HepG2 (cell line): Measurements from ENCODE around the gene CDK1. TPM values are rescaled to one million over a fixed set of nuclear protein-coding genes. Genes with fewer than 3 reads are reported as not detected.

ENCODE experiments used
- ASH2L ChIP-seq: fragments of 300-600, 200-600 bp; sonication (generic); IDR thresholded peaks from 2 replicates; pipeline ENCODE4 v1.7.0; 2017; ENCODE audit warnings: low read depth, mild to moderate bottlenecking, moderate library complexity, mixed read lengths, low read length; ENCODE audit not compliant: insufficient read length
- EEA1 ChIP-seq: sonication (generic); formaldehyde crosslinking; IDR thresholded peaks from 2 replicates; pipeline ENCODE4 v1.5.1; 2020; ENCODE audit warnings: mild to moderate bottlenecking, missing genetic modification reagents, borderline replicate concordance
- FOSL2 ChIP-seq: sonication (generic); formaldehyde crosslinking; IDR thresholded peaks from 2 replicates; pipeline ENCODE4 v1.4.0; 2020; ENCODE audit warnings: missing genetic modification reagents
- FOXK1 ChIP-seq: sonication (generic); formaldehyde crosslinking; IDR thresholded peaks from 2 replicates; pipeline ENCODE4 v1.4.0; 2020; ENCODE audit warnings: low read depth, missing genetic modification reagents, borderline replicate concordance
- GATAD1 ChIP-seq: IDR thresholded peaks from 2 replicates; pipeline ENCODE4 v1.6.1; 2016; ENCODE audit warnings: missing genetic modification reagents, missing compliant biosample characterization
- HCFC1 ChIP-seq: fragments of 150-350 bp; IDR thresholded peaks from 2 replicates; pipeline ENCODE4 v1.6.1; 2014; ENCODE audit warnings: low read depth, low read length
- HIVEP1 ChIP-seq: sonication (generic); formaldehyde crosslinking; IDR thresholded peaks from 2 replicates; pipeline ENCODE4 v1.4.0; 2020; ENCODE audit warnings: mild to moderate bottlenecking, missing genetic modification reagents
- KDM5A ChIP-seq: fragments of 200-600 bp; sonication (generic); IDR thresholded peaks from 2 replicates; pipeline ENCODE4 v1.7.0; 2018; ENCODE audit warnings: antibody characterized with exemption, mild to moderate bottlenecking, low read length, borderline replicate concordance
- KLF15 ChIP-seq: sonication (generic); formaldehyde crosslinking; IDR thresholded peaks from 2 replicates; pipeline ENCODE4 v1.8.1; 2023; ENCODE audit warnings: borderline replicate concordance, mild to moderate bottlenecking, inconsistent platforms, missing genetic modification reagents, mixed read lengths
- NBN ChIP-seq: fragments of 450-650 bp; conservative IDR thresholded peaks from 2 replicates; pipeline ENCODE4 v1.6.1; 2017
- POLR2A ChIP-seq, 2 experiments: IDR thresholded peaks; 2 replicates each; pipeline ENCODE4 v1.6.1; 2011; ENCODE audit warnings: low read depth in 2 of 2, low read length in 2 of 2, mild to moderate bottlenecking in 1 of 2, moderate library complexity in 1 of 2; ENCODE audit not compliant: insufficient read depth in 1 of 2
- RAD51 ChIP-seq: fragments of 450-650 bp; IDR thresholded peaks from 2 replicates; pipeline ENCODE4 v1.6.1; 2016; ENCODE audit warnings: borderline replicate concordance
- SETDB1 ChIP-seq: sonication (generic); formaldehyde crosslinking; IDR thresholded peaks from 2 replicates; pipeline ENCODE4 v1.5.1; 2020; ENCODE audit warnings: missing genetic modification reagents, mild to moderate bottlenecking, borderline replicate concordance
- TCF12 ChIP-seq, 2 experiments: fragments of 450-650 bp in 1 of 2; sonication (generic) in 1 of 2; formaldehyde crosslinking in 1 of 2; IDR thresholded peaks; 2 replicates each; pipeline versions ENCODE4 v1.6.1 to v1.8.0; 2017 to 2022; ENCODE audit warnings: antibody characterized with exemption in 1 of 2, mild to moderate bottlenecking in 1 of 2, missing genetic modification reagents in 1 of 2, moderate library complexity in 1 of 2
- THAP9 ChIP-seq: sonication (generic); formaldehyde crosslinking; IDR thresholded peaks from 2 replicates; pipeline ENCODE4; 2020; ENCODE audit warnings: missing genetic modification reagents, mild to moderate bottlenecking, borderline replicate concordance
- UBTF ChIP-seq: sonication (generic); formaldehyde crosslinking; IDR thresholded peaks from 2 replicates; pipeline ENCODE4 v1.4.0; 2020; ENCODE audit warnings: mild to moderate bottlenecking, missing genetic modification reagents
- ZBTB46 ChIP-seq: sonication (generic); formaldehyde crosslinking; IDR thresholded peaks from 2 replicates; pipeline ENCODE4 v1.4.0; 2020; ENCODE audit warnings: mild to moderate bottlenecking, missing genetic modification reagents, borderline replicate concordance
- ZNF124 ChIP-seq: sonication (generic); formaldehyde crosslinking; IDR thresholded peaks from 2 replicates; pipeline ENCODE4 v1.4.0; 2020; ENCODE audit warnings: missing genetic modification reagents
- ZNF160 ChIP-seq: sonication (generic); formaldehyde crosslinking; IDR thresholded peaks from 2 replicates; pipeline ENCODE4 v1.8.0; 2022; ENCODE audit warnings: mild to moderate bottlenecking, inconsistent platforms, missing genetic modification reagents
- ZNF337 ChIP-seq: sonication (generic); formaldehyde crosslinking; IDR thresholded peaks from 2 replicates; pipeline ENCODE4 v1.5.1; 2020; ENCODE audit warnings: missing genetic modification reagents, low read depth, mild to moderate bottlenecking, borderline replicate concordance
- ZNF430 ChIP-seq: sonication (generic); formaldehyde crosslinking; IDR thresholded peaks from 2 replicates; pipeline ENCODE4 v1.9.0; 2021; ENCODE audit warnings: mild to moderate bottlenecking, missing genetic modification reagents
- polyA plus RNA-seq, 8 experiments: library from polyadenylated mRNA; depleted of rRNA in 3 of 8; stranded (reverse) in 7 of 8; unstranded in 1 of 8; fragments of >200 nt; fragmentation: Illumina TruSeq in 4 of 8; extraction: Trizol in 4 of 8; gene quantifications; 2 replicates each; pipeline versions ENCODE4 v1.2.1 to v1.2.3, GENCODE V29; 2011 to 2016; ENCODE audit warnings: low read depth in 4 of 8, missing spikeins in 1 of 8, mixed read lengths in 1 of 8; ENCODE audit not compliant: insufficient read depth in 1 of 8
- total RNA-seq, 5 experiments: library from RNA; depleted of rRNA; stranded (reverse); fragments of >200 nt; fragmentation: Illumina TruSeq; extraction: Trizol; gene quantifications; 2 replicates each; pipeline ENCODE4 v1.2.3, GENCODE V29; 2016; ENCODE audit warnings: low read depth in 1 of 5
- TF ChIP-seq, protein P1 (sequence below): sonication (generic); formaldehyde crosslinking; IDR thresholded peaks from 2 replicates; pipeline ENCODE4 v1.4.0; 2020; ENCODE audit warnings: missing genetic modification reagents

The CDK1 gene
- total and polyA plus RNA-seq, 2 of the 13 experiments (the other 11 are each of a cell fraction or from before 2014, with no cell fraction given) = 42.6 to 132 TPM

DNA sequence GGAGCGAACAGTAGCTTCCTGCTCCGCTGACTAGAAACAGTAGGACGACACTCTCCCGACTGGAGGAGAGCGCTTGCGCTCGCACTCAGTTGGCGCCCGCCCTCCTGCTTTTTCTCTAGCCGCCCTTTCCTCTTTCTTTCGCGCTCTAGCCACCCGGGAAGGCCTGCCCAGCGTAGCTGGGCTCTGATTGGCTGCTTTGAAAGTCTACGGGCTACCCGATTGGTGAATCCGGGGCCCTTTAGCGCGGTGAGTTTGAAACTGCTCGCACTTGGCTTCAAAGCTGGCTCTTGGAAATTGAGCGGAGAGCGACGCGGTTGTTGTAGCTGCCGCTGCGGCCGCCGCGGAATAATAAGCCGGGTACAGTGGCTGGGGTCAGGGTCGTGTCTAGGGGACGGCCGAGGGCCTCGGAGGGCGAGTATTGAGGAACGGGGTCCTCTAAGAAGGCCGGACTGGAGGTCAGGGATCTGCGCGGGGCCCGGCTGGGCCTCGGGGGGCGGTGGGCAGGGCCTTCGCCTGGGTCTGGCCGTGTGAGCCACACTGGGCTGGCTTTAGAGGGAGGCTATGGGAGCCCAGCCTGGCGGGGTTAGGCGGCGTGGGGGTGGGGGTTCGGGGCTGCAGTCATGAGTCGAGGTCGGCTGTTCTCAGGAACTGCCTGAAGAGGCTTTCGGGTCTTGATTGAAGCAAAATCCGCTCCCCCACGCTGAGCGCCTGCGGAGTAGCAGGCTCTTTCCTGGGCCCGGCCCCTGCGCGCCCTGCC lies at the start of gene CDK1 (continued):
- TF ChIP-seq FOXK1 (CRISPR knock-in tag) = peak; percentile 35; the same call in 1 of the 2 replicates
- no peak for TF ChIP-seq HIVEP1 (CRISPR knock-in tag)
- TF ChIP-seq ASH2L = peak; percentile 84
- TF ChIP-seq UBTF (CRISPR knock-in tag) = peak; percentile 36; the same call in 1 of the 2 replicates
- TF ChIP-seq GATAD1 (CRISPR knock-in tag) = peak; percentile 82
- no peak for TF ChIP-seq SETDB1 (CRISPR knock-in tag)
- no peak for TF ChIP-seq TCF12 (IDR thresholded peaks at IDR 0.05)
- TF ChIP-seq TCF12 (CRISPR knock-in tag; IDR thresholded peaks at IDR 0.05) = no peak
- TF ChIP-seq ZNF160 = no peak; the same call in 1 of the 2 replicates
- no peak for TF ChIP-seq NBN
- TF ChIP-seq EEA1 (CRISPR knock-in tag) = no peak
- TF ChIP-seq KLF15 (CRISPR knock-in tag) = no peak
- TF ChIP-seq ZNF430 (CRISPR knock-in tag) = 0 out of 2 replicates have a peak, but pooled peaks have one; percentile 71
- TF ChIP-seq RAD51 = no peak
- no peak for TF ChIP-seq FOSL2 (CRISPR knock-in tag)
- no peak for TF ChIP-seq ZBTB46 (CRISPR knock-in tag)
- peak; percentile 84 for TF ChIP-seq KDM5A
- peak; percentile 59 for TF ChIP-seq ZNF124 (CRISPR knock-in tag)
- TF ChIP-seq THAP9 (CRISPR knock-in tag) = no peak
- TF ChIP-seq ZNF337 = no peak
- TF ChIP-seq HCFC1 = no peak
- peak; percentile 74 to 86 for TF ChIP-seq POLR2A (IDR thresholded peaks at IDR 0.05; ENCODE audit: insufficient read depth in 1 of 2, low read depth in 2 of 2, low read length in 2 of 2)
- TF ChIP-seq, protein P1, sequence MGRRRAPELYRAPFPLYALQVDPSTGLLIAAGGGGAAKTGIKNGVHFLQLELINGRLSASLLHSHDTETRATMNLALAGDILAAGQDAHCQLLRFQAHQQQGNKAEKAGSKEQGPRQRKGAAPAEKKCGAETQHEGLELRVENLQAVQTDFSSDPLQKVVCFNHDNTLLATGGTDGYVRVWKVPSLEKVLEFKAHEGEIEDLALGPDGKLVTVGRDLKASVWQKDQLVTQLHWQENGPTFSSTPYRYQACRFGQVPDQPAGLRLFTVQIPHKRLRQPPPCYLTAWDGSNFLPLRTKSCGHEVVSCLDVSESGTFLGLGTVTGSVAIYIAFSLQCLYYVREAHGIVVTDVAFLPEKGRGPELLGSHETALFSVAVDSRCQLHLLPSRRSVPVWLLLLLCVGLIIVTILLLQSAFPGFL = no peak
